OCI-LY1 (cell line): ENCODE data around the gene SHC3.

Experiments used
- H2AFZ ChIP-seq: fragments of 200-600 bp; sonication (generic), shearing (Covaris generic); 2 replicates; pipeline ENCODE4 v1.6.0; 2014; ENCODE audit warnings: antibody characterized with exemption, mild to moderate bottlenecking, low read length
- H3F3A ChIP-seq: fragments of 200-600 bp; sonication (generic), shearing (Covaris generic); 2 replicates; pipeline ENCODE4 v1.6.0; 2014; ENCODE audit warnings: mild to moderate bottlenecking, antibody characterized with exemption, low read length, moderate library complexity; ENCODE audit not compliant: insufficient read depth
- H3K27ac ChIP-seq: fragments of 200-600 bp; sonication (generic); 2 replicates; pipeline ENCODE4 v1.5.1; 2014; ENCODE audit warnings: low read length, mixed run types, mild to moderate bottlenecking, low read depth; ENCODE audit not compliant: poor library complexity, severe bottlenecking
- H3K27me3 ChIP-seq: fragments of 200-600 bp; sonication (generic); 2 replicates; pipeline ENCODE4 v1.6.0; 2014; ENCODE audit warnings: antibody characterized with exemption, mild to moderate bottlenecking, low read length, moderate library complexity; ENCODE audit not compliant: insufficient read depth
- H3K36me3 ChIP-seq: fragments of 200-600 bp; sonication (generic); 2 replicates; pipeline ENCODE4 v1.6.1; 2014; ENCODE audit warnings: mild to moderate bottlenecking, antibody characterized with exemption, low read length, moderate library complexity, mixed read lengths; ENCODE audit not compliant: insufficient read depth
- H3K4me1 ChIP-seq: fragments of 200-600 bp; sonication (generic); 2 replicates; pipeline ENCODE4 v1.5.1; 2014; ENCODE audit warnings: mild to moderate bottlenecking, low read length, moderate library complexity; ENCODE audit not compliant: insufficient read depth, severe bottlenecking
- H3K4me2 ChIP-seq: fragments of 200-600 bp; sonication (generic), shearing (Covaris generic); 2 replicates; pipeline ENCODE4 v1.6.1; 2014; ENCODE audit warnings: low read length
- H3K4me3 ChIP-seq: fragments of 200-600 bp; sonication (generic); 2 replicates; pipeline ENCODE4 v1.5.1; 2014; ENCODE audit warnings: low read length, low read depth, mild to moderate bottlenecking, mixed read lengths; ENCODE audit not compliant: poor library complexity, severe bottlenecking
- H3K79me2 ChIP-seq: fragments of 200-600 bp; shearing (Covaris generic); 2 replicates; pipeline ENCODE4 v1.6.1; 2016; ENCODE audit warnings: mixed run types, low read length, mixed read lengths; ENCODE audit not compliant: insufficient read depth
- H3K9ac ChIP-seq: fragments of 200-600 bp; sonication (generic), shearing (Covaris generic); 2 replicates; pipeline ENCODE4 v1.6.1; 2014; ENCODE audit warnings: mild to moderate bottlenecking, low read length, mixed read lengths
- H3K9me2 ChIP-seq: fragments of 200-600 bp; sonication (generic), shearing (Covaris generic); 2 replicates; pipeline ENCODE4 v1.6.1; 2014; ENCODE audit warnings: low read depth, mild to moderate bottlenecking, low read length, mixed read lengths
- H3K9me3 ChIP-seq: fragments of 200-600 bp; shearing (Covaris generic); 2 replicates; pipeline ENCODE4 v1.6.1; 2014; ENCODE audit warnings: low read length, mixed read lengths
- H4K20me1 ChIP-seq: fragments of 200-600 bp; sonication (generic), shearing (Covaris generic); 2 replicates; pipeline ENCODE4 v1.6.0; 2016; ENCODE audit warnings: mild to moderate bottlenecking, low read length; ENCODE audit not compliant: insufficient read depth
- EZH2 ChIP-seq: fragments of 200-600 bp; sonication (generic), shearing (Covaris generic); IDR thresholded peaks from 2 replicates; pipeline ENCODE4 v1.8.0; 2017; ENCODE audit warnings: borderline replicate concordance, mixed run types, mild to moderate bottlenecking, antibody characterized with exemption, low read length, moderate library complexity, mixed read lengths
- TF ChIP-seq, protein P1 (sequence below): fragments of 200-600 bp; sonication (generic), shearing (Covaris generic); IDR thresholded peaks from 2 replicates; pipeline ENCODE4 v1.5.1; 2017; ENCODE audit warnings: mild to moderate bottlenecking, antibody characterized with exemption, low read length, moderate library complexity, mixed read lengths

SHC3 gene

DNA sequence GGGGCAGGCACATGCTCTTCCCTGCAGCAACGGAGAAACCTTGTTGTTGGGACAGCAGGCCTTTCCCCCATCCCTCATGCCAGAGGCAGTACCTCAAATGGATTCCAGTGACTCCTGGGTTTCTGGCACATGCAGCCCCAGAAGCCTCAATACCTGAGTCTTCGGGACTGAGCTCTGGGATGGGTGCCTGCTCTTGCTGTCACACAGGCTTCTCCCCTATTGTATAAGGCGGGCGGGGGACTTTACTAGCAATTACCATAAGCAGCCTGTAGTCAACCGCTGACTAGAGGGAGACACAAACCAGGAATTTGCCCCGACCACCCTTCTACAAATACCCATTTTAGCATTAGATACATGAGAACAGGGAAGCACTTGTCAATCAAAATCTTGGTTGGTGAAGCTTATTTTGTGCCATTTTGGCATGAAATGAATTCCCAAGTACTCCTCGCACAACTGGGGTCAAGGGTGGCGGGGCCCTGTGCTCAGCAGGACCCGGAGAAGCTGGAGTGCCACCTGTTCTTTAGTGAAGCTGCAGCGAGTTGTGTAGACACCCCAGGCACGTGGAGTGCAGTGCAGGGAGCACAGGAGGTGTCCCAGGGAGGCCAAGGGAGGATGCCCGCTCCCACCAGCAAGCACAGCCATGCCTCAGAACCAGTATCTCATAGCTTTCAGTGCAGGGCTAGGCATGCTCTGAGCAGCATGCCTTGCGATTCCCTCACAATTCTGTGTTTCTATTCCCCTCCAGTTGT is 166.2 kb downstream of the SHC3 start:
- Histone ChIP-seq H4K20me1 (no peaks in the 10 kb centered on the region), H3K4me2 (no peak overlapping the region), H3K27me3 (peaks cover 9% of the 10 kb centered on the region), H3K27ac (no peak overlapping the region), H3F3A (no peaks in the 10 kb centered on the region), H3K9me3 (no peaks in the 10 kb centered on the region), H3K4me3 (no peak overlapping the region), H2AFZ (no peak overlapping the region), H3K9ac (no peak overlapping the region), H3K4me1 (peaks cover 9% of the 10 kb centered on the region), H3K9me2 (no peaks in the 10 kb centered on the region), H3K79me2 (no peaks in the 10 kb centered on the region), H3K36me3 (no peaks in the 10 kb centered on the region)
- TF ChIP-seq, protein P1, sequence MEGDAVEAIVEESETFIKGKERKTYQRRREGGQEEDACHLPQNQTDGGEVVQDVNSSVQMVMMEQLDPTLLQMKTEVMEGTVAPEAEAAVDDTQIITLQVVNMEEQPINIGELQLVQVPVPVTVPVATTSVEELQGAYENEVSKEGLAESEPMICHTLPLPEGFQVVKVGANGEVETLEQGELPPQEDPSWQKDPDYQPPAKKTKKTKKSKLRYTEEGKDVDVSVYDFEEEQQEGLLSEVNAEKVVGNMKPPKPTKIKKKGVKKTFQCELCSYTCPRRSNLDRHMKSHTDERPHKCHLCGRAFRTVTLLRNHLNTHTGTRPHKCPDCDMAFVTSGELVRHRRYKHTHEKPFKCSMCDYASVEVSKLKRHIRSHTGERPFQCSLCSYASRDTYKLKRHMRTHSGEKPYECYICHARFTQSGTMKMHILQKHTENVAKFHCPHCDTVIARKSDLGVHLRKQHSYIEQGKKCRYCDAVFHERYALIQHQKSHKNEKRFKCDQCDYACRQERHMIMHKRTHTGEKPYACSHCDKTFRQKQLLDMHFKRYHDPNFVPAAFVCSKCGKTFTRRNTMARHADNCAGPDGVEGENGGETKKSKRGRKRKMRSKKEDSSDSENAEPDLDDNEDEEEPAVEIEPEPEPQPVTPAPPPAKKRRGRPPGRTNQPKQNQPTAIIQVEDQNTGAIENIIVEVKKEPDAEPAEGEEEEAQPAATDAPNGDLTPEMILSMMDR, result no peak
- TF ChIP-seq EZH2, result no peak

DNA sequence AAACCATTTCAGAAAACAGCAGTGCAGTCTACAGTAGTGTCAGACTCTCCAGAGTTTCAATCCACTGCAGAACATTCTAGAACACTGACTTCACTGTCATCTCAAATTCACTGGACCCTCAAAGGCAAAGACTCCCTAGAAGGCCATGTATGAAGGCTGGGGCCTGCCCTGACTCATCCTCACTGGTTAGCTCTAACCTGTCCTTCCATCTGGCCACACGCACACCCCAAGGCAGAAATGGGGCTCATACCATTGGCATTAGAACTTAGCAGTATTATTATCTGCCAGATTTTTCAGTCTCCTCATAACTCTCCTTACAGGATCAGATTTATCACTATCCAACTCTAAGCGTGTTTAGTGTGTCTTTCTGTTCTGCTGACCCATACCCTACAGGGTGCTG is 166.9 kb downstream of the SHC3 start:
- H3K9me3 ChIP-seq, result no peaks in the 10 kb centered on the region
- no peaks in the 10 kb centered on the region for H3K79me2 ChIP-seq
- no peak overlapping the region for H3K9ac ChIP-seq
- no peaks in the 10 kb centered on the region for H4K20me1 ChIP-seq
- H3K9me2 ChIP-seq, result no peaks in the 10 kb centered on the region
- no peaks in the 10 kb centered on the region for H3F3A ChIP-seq
- no peak overlapping the region for H3K4me2 ChIP-seq
- no peaks in the 10 kb centered on the region for H3K36me3 ChIP-seq
- peaks cover 9% of the 10 kb centered on the region for H3K4me1 ChIP-seq
- H3K4me3 ChIP-seq, result no peak overlapping the region
- no peak for TF ChIP-seq EZH2
- TF ChIP-seq, protein P1, result no peak
- H3K27me3 ChIP-seq, result peaks cover 9% of the 10 kb centered on the region
- no peak overlapping the region for H3K27ac ChIP-seq
- H2AFZ ChIP-seq, result no peak overlapping the region

DNA sequence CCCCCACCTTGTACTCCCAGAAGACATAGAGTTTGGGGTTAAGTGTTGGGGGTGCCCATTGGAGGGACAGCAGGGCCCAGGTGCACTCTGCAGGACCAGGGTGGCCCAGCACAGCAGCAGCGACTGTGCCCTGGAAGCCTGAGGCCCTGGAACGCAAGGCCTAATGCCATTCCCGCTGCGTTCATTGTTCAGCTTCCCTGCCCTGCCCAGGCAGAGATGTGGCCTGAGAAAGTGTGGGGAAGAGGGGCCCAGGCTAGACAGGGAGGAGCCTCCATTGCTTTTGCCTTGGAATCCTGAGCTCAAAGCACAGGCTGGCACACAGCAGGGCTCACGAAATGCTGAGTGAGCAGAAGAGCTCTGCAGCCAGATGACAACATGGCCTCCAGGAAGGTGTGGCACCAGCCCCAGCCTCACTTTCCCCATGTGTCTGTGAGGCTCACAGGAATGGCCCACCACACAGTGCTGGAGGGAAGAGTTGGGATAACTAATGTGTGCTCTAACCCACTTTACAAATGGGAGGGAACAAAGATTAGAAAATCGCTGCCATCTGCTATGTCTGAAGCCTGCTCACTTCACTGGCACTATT is 168.0 kb downstream of the SHC3 start:
- H3K36me3 ChIP-seq, result no peaks in the 10 kb centered on the region

More for the DNA sequence above, 168.0 kb downstream of the SHC3 start:
- no peaks in the 10 kb centered on the region for H3K9me2 ChIP-seq
- TF ChIP-seq, protein P1, result no peak
- TF ChIP-seq EZH2, result no peak
- H3F3A ChIP-seq, result no peaks in the 10 kb centered on the region
- H3K79me2 ChIP-seq, result no peaks in the 10 kb centered on the region
- H3K27ac ChIP-seq, result no peak overlapping the region
- no peak overlapping the region for H3K9ac ChIP-seq
- no peaks in the 10 kb centered on the region for H4K20me1 ChIP-seq
- H2AFZ ChIP-seq, result no peak overlapping the region
- H3K4me3 ChIP-seq, result no peak overlapping the region
- H3K27me3 ChIP-seq, result peaks cover 9% of the 10 kb centered on the region
- no peaks in the 10 kb centered on the region for H3K9me3 ChIP-seq
- H3K4me2 ChIP-seq, result no peak overlapping the region
- H3K4me1 ChIP-seq, result peaks cover 9% of the 10 kb centered on the region
